GM18858 (cell line): ENCODE measurements around the gene POU3F4.
A peak's percentile ranks its signal among the peaks of the same experiment; 100 is the strongest.

Experiments used
- ATAC-seq: cut with Tn5 transposase; IDR thresholded peaks from one replicate; pipeline ENCODE4 v1.9.1; 2021; ENCODE audit not compliant: unreplicated experiment

The POU3F4 gene

DNA sequence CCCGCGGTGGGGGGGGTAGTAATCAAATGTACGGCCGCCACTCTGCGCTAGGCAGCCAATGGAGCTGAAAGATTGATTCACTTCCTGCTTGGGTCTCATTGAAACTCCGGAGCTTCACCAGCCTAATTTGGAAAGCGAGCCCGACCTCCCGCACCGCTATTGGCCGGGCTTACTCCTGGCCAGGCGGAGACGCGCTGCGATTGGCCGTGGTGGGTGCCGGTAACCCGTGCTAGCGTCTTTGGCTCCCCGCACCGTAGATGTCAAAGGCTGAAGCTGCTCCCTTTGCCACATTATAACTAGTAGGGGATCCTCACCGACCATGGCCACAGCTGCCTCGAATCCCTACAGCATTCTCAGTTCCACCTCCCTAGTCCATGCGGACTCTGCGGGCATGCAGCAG lies at the start of gene POU3F4:
POU3F4 (plus strand) TSS at position 285 of the 400 bp plus-strand sequence; CDS start at position 320, 35 bp downstream.
- no peak for ATAC-seq

DNA sequence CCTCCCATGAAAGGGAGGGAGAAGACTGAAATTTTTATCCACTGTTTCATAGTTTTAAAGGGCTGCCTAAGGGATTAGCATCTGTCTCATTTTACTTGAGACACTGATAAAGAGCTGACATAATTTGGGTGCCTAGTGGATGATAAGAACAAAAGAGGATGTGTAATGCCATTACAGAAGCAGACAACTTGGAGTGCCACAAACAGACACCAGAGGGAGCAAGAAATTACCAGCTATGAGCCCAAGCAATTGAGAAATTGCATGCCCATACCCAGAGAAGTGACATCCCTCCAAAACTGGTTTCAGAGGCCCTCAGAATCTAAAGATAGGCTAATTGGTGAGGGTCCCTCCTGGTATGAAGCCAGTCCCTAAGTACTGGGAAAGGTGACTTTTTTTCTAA lies 38.5 kb upstream of the POU3F4 start:
- ATAC-seq, result peak; percentile 94

DNA sequence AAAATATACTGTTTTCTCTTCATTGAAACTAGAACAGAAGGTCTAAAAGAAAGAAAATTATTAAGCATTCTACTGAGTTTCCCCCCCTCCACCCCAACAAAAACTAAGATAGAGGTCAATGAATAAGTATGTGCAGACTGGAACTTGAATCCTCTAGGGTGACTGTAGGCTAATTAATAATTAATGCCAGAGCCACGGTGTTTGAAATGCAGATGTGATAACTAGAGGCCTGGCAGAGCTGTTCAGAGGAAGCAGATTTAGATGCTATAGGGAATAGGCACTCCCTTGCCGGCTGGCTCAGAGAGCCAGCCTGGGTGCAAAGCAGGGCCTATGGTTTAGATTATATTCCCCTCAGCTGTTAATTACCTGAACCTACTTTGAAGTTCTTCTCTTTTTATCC lies 12.2 kb upstream of the POU3F4 start:
- no peak for ATAC-seq

DNA sequence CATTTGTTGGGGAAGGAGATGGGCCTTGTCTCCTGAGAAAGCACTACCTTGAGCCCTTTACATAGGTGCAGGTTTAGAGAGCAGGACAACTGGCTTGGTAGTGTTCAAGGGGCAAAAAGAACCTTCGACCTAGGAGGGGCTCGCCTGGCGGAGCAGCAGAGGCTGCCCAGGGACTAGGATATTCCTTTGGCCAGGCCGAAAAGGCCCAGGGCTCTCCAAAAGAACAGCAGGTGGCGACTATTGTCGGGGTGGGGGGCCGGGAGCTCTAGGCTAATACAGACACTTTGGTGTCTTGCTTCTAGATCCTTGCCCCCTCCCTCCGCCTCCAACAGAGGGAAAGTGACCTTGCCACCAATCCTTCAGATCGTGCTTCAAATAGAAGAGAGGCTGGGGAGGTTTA lies 7.1 kb upstream of the POU3F4 start:
- no peak for ATAC-seq

DNA sequence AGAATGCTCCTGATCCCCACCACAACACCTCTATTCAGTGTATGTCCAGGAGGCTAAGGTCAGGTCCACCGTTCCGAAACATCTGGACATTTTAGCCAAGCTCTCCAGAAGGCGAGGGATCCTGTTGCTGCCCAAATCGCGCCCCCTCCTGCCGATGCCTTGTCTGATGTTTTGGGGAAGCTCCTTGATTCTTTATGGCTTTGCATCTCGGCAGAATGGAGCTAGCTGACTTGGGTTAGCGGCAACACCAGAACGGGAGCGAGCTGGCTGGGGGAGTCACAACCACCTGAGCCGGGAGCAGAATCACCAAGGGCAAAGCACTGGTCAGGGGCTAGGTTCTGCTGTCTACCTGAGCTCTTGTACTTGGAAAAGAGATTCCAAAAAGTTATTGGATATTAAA lies 6.6 kb upstream of the POU3F4 start:
- no peak for ATAC-seq

DNA sequence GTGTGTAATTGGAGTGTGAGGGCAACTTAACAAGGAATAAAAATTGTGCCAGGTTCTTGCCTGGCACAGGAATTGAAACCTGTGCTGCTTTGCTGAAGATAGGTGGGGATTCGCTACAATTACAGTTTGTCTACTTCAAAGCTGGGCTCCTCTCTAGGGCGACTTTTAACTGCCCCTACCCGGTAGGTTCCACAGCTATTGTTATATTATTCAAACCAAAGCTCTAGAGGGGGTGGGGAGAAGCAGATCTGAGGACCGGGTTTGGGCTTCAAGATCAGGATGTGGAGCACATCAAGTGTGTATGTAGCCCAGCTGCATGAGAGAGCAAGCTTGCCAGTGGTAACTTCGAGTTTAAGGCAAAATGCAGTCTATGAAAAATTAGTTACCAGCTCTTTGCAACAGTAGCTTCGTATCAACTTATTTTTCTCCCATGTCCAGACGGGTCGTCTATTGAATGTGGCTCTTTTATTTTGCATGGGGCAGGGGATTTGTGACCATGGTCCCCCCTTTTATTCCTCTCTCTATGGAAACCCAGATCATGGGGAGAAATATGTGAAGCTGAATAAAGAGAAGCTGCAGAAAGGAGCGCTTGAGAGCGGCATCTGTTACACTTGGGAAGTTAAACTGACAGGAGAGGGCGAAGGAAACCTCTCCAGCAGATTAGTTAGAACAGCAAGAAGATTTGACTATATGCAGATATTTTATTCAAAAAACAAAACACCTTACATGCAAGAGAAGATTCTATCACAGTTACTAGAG lies 3.2 kb upstream of the POU3F4 start:
- ATAC-seq, result no peak

DNA sequence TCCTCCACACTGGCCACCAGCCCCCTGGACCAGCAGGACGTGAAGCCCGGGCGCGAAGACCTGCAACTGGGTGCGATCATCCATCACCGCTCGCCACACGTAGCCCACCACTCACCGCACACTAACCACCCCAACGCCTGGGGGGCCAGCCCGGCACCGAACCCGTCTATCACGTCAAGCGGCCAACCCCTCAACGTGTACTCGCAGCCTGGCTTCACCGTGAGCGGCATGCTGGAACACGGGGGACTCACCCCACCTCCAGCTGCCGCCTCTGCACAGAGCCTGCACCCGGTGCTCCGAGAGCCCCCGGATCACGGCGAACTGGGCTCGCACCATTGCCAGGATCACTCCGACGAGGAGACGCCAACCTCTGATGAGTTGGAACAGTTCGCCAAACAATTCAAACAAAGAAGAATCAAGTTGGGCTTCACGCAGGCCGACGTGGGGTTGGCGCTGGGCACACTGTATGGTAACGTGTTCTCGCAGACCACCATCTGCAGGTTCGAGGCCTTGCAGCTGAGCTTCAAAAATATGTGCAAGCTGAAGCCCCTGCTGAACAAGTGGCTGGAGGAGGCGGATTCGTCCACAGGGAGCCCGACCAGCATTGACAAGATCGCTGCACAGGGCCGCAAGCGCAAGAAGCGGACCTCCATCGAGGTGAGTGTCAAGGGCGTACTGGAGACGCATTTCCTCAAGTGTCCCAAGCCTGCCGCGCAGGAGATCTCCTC lies 600 bp downstream of the POU3F4 start:
- no peak for ATAC-seq

DNA sequence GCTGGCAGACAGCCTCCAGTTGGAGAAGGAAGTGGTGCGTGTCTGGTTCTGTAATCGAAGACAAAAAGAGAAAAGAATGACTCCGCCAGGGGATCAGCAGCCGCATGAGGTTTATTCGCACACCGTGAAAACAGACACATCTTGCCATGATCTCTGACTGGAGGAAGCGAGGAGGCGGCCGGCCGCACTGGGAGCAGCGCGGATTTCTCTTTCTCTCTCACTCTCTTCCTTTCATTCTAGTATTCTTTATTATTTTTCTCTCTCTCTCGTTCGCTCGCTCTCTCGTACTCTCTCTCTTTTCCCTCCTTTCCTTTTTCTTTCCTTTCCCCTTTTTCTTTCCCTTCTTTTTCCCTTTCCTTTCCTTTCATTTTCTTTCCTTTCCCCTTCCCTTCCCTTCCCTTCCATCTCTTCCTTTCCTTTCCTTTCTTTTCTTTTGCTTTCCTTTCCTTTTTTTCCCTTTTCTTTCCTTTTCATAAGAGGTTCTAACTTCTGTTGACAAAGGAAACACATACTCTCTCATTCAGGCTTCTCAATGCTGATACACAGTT lies 1.2 kb downstream of the POU3F4 start:
- no peak for ATAC-seq

DNA sequence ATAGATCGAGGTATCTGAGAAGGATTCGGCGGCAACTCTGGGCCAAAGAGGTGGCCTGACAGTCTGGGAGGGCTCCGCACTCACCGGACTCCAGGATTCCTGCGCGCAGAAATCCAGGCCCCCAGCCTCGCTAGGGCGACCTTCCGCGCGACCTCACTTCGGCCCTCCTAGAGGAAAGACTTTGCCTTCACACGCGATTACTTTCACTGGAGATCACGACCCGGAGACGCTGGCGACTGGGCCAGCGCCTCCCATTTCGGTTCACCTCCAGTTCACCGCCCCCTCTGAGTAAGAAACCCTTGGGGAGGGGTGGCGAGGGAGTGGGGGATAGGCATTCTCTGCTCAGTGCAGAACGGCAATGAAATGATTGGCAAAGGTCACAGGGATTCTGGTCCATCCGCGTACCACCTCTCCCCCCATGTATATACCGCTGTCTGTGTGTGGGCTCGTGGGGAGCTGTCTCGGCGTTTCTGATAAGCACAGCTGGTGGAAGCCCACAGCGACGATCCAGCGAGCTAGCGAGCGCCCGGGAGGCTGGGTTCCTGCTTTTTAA lies 2.5 kb downstream of the POU3F4 start:
- no peak for ATAC-seq

DNA sequence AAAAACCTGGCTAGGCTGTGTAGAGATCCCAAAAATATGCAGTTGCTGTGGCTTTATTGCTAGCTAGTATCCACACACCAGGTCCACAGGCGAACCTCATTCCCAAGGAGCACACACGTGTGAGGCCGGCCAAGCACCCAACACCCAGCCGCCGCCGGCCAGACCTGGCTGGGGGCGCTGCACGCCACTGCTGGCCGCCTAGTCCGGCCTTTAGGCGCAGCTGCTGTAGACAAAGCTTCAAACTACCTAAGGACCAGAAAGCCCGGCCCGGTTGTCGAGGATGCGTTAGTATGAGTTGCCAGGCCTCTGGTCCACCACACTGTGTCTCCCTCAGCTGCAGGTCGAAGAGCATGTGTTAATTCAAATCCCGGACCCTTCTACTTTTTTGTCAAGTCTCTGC lies 3.1 kb downstream of the POU3F4 start:
- ATAC-seq, result no peak

DNA sequence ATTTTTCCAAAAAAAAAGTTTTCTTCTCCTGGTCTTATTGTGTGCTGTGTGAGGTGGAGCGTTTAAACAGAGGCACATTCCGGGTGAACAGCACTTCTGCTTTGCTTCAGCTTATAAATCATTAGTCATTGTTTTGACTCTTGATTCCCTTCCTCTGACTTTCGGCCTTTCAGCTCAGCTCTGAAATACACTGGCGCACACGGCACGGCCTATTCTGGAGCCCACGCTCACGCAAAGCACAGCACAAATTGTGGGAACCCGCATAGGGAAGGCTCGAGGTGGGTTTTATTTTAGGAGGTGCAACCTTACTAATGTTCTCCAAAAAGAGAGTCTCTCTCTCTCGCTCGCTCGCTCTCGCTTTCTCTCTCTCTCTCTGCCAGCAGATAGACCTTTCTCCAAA lies 4.0 kb downstream of the POU3F4 start:
- no peak for ATAC-seq

DNA sequence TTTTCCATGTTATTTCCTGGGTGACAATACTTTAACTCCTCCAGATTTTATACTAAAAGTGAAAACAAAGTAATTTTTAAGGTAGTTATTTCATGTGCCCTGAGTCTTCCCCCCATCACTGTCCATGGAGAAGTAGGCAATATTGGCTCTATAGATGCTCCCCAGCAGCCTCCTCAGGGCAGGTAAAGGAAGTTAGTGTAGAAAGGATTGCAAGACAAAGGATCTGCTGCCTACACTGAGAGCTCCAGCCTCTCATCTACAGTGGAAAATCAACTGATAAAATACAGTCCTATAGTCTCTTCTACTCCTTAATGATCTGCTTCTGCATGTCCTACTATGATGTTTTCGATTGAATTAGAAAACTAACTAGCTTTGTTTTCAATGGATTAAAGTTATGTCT lies 8.5 kb downstream of the POU3F4 start:
- ATAC-seq, result no peak

DNA sequence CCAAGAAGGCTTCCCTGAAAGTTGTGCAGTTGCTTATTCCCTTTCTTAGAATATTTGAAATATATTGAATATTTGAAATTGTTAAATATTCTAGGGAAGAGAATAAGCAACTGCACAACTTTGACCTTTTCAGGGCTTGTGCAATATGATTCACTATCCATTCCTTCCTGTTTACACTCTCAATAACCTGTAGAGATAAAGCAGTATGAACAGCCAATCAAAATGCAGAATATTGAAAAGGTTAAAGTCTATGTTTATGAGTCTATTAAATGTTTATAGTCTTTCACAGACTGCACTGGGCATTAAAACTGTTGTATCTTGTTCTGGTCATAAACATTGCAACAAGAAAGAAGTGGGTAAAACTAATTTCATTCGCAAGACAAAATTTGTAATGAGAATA lies 13.8 kb downstream of the POU3F4 start:
- ATAC-seq, result no peak

DNA sequence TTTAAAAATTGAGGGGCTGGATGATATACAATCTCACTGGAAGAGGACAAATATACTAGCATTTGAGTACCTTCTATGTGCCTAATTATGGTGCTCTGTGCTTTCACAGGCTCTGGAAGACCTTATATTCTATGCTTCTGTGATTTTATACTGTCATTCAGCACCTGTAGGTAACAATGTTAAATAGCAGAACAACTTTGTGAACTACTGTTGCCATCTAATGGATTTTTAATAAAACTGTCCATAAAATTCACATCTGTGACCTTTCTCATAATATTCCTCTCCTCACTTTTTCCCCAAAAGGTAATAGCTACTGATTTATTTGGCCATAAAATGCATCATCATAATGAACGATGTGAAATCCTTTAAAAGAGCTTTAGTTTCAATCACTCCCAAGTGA lies 21.9 kb downstream of the POU3F4 start:
- no peak for ATAC-seq

DNA sequence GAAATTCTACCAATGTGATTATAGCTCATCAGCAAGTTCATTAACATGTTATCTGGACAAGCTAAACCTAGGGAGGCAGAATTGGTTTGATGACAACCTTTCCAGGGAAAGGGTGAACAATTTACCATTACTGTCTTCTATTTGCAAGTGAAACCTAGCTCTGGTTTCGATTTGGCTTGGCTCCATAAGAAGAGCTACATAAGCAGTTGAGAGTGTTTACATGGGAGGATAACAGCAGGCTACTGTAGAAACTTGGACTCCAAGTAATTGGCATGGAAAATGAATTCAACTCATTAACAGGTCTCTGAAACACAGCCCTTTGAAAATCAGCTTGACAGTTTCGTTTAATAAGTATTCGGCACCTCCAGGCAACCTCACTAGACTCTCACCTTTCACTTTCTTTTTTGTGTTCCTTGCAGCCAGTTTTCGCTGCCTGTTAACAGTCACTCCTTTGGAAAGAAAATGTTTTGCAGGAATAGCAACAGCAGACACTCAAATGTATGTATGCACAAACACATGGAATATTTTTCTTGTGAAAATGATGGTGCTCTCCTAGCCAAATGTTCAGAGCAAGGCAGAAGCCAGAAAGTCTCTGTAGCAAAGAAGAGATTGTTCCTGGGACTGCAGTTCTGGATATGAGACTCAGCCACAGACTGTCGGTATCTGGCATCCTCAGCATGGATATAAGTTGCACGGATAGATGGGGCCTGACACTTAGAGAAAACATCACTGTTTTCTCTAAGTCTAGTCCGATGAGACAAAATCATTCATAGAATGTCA lies 27.5 kb downstream of the POU3F4 start:
- ATAC-seq, result peak; percentile 79
